Adrenal gland (tissue), 12 donors: ENCODE data around the gene PWWP2B. TPM values are rescaled to one million over a fixed set of nuclear protein-coding genes. Genes with fewer than 3 reads are reported as not detected.

ENCODE experiments used
- DNase-seq, 7 donors: peaks; one replicate each; pipeline ENCODE4 v3.0.0-alpha.2; 2019 to 2020
- H3K27ac ChIP-seq, 5 donors: fragments of 200-600 bp; sonication (generic) in 4 of 5; 1 replicate in 3 of 5; 2 replicates in 2 of 5; pipeline versions ENCODE4 v1.5.1 to v1.8.0; 2016 to 2020; ENCODE audit warnings: mild to moderate bottlenecking in 1 of 5
- H3K27me3 ChIP-seq: fragments of 200-600 bp; 2 replicates; pipeline ENCODE4 v1.8.0; 2021
- H3K36me3 ChIP-seq, 2 donors: fragments of 200-600 bp; replicated peaks in 1 of 2; 1 replicate in 1 of 2; 2 replicates in 1 of 2; pipeline versions ENCODE4 v1.5.1 to v1.8.0; 2018 to 2022
- H3K4me1 ChIP-seq, 2 donors: fragments of 200-600 bp; replicated peaks in 1 of 2; 1 replicate in 1 of 2; 2 replicates in 1 of 2; pipeline versions ENCODE4 v1.5.1 to v1.8.0; 2018 to 2021
- H3K4me3 ChIP-seq, 4 donors: fragments of 200-600 bp; sonication (generic) in 3 of 4; one replicate each; pipeline ENCODE4 v1.5.1; 2016 to 2018
- H3K9me3 ChIP-seq, 3 donors: fragments of 200-600 bp; sonication (generic) in 1 of 3; replicated peaks in 1 of 3; 1 replicate in 2 of 3; 2 replicates in 1 of 3; pipeline versions ENCODE4 v1.5.1 to v1.8.0; 2016 to 2021
- POLR2A ChIP-seq, 2 donors: fragments of 450-650 bp; IDR thresholded peaks; one replicate each; pipeline ENCODE4 v1.6.1; 2017; ENCODE audit warnings: antibody characterized with exemption in 2 of 2, mild to moderate bottlenecking in 2 of 2, moderate library complexity in 1 of 2
- WGBS, 4 donors: extraction: QIAGEN DNeasy Blood & Tissue Kit in 2 of 4; methylation state at CpG; one replicate each; pipeline versions ENCODE4 v1.1.5 to v1.1.7; 2013 to 2017; 5-methylcytosine and 5-hydroxymethylcytosine counted together
- intact Hi-C, 2 donors: fragments of 100-400 bp; cut with DNase I; formaldehyde crosslinking; loops; one replicate each; pipeline versions ENCODE4 v1.14.1 to v1.15.0; 2022 to 2023
- polyA plus RNA-seq, 3 donors: library from polyadenylated mRNA; stranded (reverse); fragments of 200-250 nt in 2 of 3; fragments of 350-450 nt in 1 of 3; fragmentation: Illumina TruSeq in 1 of 3; extraction: RNeasy Lipid Tissue Mini Kit (QIAGEN cat#74804) in 1 of 3; gene quantifications; one replicate each; pipeline ENCODE4 v1.2.3, GENCODE V29; 2013 to 2014
- total RNA-seq, 9 donors: library from RNA; depleted of rRNA in 4 of 9; stranded (reverse); fragments of >200 nt in 4 of 9; fragments of 120-200 nt in 1 of 9; fragmentation: NEBNext Ultra II Directional in 1 of 9; extraction: Animal tissue kit (Norgen Biotek cat#: 25700) in 1 of 9; gene quantifications; one replicate each; pipeline versions ENCODE4 v1.1.0 to v1.2.4, GENCODE V29; 2013 to 2023
- TF ChIP-seq, protein P1 (sequence below), 6 experiments: fragments of 450-650 bp in 4 of 6; fragments of 200-600 bp in 2 of 6; sonication (generic) in 1 of 6; IDR thresholded peaks; 1 replicate in 5 of 6; 2 replicates in 1 of 6; pipeline versions ENCODE4 v1.5.1 to v1.8.0; 2016 to 2021; ENCODE audit warnings: antibody characterized with exemption in 6 of 6, mild to moderate bottlenecking in 2 of 6, moderate library complexity in 1 of 6
- donor health status: healthy with polysubstance abuse.
- donor health status: Bipolar disorder and iron deficiency.
- donor health status: DM: yes; HTN: yes; CAD: no.
- donor health status: DM: no; HTN: no; CAD: no.
- donor health status: DM: no; HTN: no; CAD: no.
- donor health status: DM: yes; HTN: yes; CAD: no.

PWWP2B gene
- total and polyA plus RNA-seq, 12 donors = 3.4 to 75.3 (median 40.7) TPM

DNA sequence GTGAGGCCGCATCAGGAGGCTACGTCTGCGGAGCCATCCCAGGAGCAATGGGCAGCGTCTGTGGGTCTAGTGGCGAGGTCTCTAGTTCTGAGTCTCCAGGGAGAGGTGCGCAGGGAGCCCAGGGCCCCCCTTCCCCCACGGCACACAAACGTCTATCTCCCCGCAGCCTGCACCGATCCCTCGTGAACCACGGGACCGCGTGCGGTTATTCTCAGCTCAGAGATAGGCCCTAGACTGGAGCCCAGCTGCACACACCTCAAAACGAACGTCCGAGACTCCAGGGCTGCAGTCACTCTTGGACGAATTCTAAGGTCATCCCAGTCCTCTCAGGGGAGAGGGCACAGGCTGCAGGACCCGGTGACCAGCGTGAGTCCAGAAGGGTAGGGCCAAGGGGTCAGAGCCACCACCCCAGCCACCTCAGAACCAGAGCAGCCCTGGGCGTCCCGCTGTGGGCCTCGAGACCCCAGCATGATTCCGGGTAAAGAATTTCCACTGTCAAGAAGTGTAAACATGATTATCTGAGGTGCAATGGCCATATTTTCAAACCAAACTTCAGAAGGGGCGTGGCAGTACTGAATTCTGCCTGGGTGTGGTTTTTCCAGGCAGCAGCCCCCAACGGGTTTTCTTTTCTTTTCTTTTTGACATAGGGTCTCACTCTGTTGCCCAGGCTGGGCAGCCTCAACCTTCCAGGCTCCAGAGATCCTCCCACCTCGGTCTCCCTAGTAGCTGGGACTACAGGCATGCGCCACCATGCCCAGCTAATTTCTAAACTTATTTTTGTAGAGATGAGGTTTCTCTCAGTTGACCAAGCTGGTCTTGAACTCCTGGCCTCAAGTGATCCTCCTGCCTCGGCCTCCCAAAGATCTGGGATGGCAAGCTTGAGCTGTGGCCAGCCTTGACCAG lies 57.5 kb downstream of the PWWP2B start:
- no peaks in the 10 kb centered on the region for H3K9me3 ChIP-seq
- H3K27me3 ChIP-seq = no peaks in the 10 kb centered on the region
- 90 to 94% (median 92%) methylated on average over 19 to 30 of the region's 30 CpGs for WGBS, 4 donors
- H3K4me1 ChIP-seq = peaks cover 13 to 14% of the 10 kb centered on the region in 2 donors
- no peak for DNase-seq
- TF ChIP-seq POLR2A (IDR thresholded peaks at IDR 0.05) = no peak
- TF ChIP-seq, protein P1, sequence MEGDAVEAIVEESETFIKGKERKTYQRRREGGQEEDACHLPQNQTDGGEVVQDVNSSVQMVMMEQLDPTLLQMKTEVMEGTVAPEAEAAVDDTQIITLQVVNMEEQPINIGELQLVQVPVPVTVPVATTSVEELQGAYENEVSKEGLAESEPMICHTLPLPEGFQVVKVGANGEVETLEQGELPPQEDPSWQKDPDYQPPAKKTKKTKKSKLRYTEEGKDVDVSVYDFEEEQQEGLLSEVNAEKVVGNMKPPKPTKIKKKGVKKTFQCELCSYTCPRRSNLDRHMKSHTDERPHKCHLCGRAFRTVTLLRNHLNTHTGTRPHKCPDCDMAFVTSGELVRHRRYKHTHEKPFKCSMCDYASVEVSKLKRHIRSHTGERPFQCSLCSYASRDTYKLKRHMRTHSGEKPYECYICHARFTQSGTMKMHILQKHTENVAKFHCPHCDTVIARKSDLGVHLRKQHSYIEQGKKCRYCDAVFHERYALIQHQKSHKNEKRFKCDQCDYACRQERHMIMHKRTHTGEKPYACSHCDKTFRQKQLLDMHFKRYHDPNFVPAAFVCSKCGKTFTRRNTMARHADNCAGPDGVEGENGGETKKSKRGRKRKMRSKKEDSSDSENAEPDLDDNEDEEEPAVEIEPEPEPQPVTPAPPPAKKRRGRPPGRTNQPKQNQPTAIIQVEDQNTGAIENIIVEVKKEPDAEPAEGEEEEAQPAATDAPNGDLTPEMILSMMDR (IDR thresholded peaks at IDR 0.05) = no peak
- intact Hi-C loops = loop anchor here (5.0 kb wide), 6 partner anchors 67 to 232 kb away; partner anchors contain the start of gene INPP5A (in 1 of the 2)
- H3K27ac ChIP-seq = no peak overlapping the region
- no peaks in the 10 kb centered on the region for H3K36me3 ChIP-seq
- no peak overlapping the region for H3K4me3 ChIP-seq

DNA sequence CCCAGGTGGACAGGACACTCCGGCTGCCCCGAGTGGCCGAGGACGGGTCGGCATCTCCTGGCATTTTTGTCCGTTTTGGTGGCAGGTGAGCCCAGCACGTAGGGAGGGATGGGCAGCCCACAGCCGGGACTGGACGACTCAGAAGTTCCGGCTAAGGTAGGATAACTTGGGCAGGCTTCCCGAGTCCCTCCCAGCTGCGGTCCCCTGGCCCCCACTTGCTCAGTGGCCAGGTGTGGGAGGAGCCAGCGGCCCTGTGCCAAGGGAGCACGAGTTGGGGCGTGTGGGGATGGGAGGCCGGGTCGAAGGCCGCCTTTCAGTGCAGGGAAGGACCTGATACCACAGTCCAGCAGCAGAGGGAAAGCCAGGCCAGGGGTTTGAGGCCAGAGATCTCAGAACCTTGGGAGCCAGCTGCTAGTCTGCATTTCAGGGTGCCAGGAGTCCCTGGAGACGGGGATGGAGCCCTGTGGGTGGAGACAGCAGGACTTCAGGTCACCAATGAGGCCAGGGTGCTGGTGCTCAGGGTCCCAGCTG lies 58.5 kb downstream of the PWWP2B start:
- intact Hi-C loops = loop anchor here (5.0 kb wide), 3 partner anchors 82 to 187 kb away; partner anchors contain the start of gene INPP5A (in 1 of the 2)
- no peaks in the 10 kb centered on the region for H3K36me3 ChIP-seq
- DNase-seq = no peak
- no peak overlapping the region for H3K4me3 ChIP-seq
- no peaks in the 10 kb centered on the region for H3K9me3 ChIP-seq
- H3K27ac ChIP-seq = no peak overlapping the region
- H3K4me1 ChIP-seq = peaks cover 11 to 14% of the 10 kb centered on the region in 2 donors
- no peaks in the 10 kb centered on the region for H3K27me3 ChIP-seq
- 87 to 94% (median 89%) methylated on average over 16 to 19 of the region's 19 CpGs for WGBS, 4 donors
- TF ChIP-seq, protein P1 (IDR thresholded peaks at IDR 0.05) = no peak
- TF ChIP-seq POLR2A (IDR thresholded peaks at IDR 0.05) = no peak

DNA sequence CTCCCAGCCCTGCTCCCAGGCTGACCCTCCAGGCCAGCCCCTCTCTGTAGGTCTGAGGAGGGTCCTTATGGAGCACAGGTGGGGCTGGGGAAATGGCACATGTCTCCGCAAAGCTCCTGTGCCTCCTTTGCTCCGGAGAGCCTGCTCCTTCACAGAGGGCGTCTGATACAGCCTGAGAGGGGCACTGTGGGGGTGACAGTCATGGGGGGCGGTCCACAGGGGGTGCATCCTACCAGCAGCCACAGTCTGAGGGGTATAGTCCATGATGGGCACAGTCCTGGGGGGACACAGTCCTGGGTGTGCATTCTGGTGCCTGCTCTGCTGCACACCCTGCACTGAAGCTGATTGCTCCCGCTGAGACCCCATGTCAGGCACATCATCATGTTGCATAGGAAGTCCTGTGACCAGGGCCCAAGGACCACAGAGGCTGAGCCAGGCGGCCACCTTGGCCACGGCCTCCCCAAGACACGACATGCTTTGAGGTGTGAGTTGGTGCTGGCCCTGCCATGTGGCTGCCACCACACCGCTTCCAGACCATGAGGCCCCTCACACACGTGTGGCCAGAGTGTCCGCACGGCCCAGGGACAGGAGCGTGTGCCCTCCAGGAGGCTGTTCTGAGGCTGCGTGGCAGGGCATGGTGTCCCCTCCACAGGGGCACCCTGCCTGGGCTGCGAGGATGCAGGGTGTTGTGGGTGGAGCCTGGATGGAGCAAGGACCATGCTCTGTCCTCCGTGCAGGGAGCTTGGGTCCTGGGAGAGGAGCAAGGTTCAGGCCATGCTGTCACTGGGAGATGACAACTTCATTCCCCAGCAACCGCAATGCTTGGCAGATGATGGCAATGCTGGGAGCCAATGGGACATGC lies 59.2 kb downstream of the PWWP2B start:
- no peaks in the 10 kb centered on the region for H3K9me3 ChIP-seq
- no peak overlapping the region for H3K27ac ChIP-seq
- peaks cover 11 to 14% of the 10 kb centered on the region in 2 donors for H3K4me1 ChIP-seq
- TF ChIP-seq POLR2A (IDR thresholded peaks at IDR 0.05) = no peak
- TF ChIP-seq, protein P1 (IDR thresholded peaks at IDR 0.05) = no peak
- 78 to 100% (median 92%) methylated on average over 1 to 17 of the region's 17 CpGs for WGBS, 4 donors
- DNase-seq = peak in 1 of 7 donors; percentile 4
- no peak overlapping the region for H3K4me3 ChIP-seq
- intact Hi-C loops = loop anchor here (5.0 kb wide), 3 partner anchors 81 to 186 kb away; partner anchors contain the start of gene INPP5A (in 1 of the 2)
- H3K27me3 ChIP-seq = no peaks in the 10 kb centered on the region
- H3K36me3 ChIP-seq = no peaks in the 10 kb centered on the region
